GM04503 (cell line): ENCODE results near the gene MTMR12.
"Not testable (repeated sequence)": the region's sequence is repeated elsewhere in the genome, so short reads cannot be mapped to it uniquely, and the experiment has no call there.

ENCODE experiments used
- DNase-seq: peaks from one replicate; pipeline ENCODE4 v3.0.0-alpha.2; 2012; ENCODE audit warnings: low read depth

The MTMR12 gene

GRCh38 chr5:32297181-32298058 is 15.3 kb downstream of the MTMR12 start:
- no peak for DNase-seq

DNA sequence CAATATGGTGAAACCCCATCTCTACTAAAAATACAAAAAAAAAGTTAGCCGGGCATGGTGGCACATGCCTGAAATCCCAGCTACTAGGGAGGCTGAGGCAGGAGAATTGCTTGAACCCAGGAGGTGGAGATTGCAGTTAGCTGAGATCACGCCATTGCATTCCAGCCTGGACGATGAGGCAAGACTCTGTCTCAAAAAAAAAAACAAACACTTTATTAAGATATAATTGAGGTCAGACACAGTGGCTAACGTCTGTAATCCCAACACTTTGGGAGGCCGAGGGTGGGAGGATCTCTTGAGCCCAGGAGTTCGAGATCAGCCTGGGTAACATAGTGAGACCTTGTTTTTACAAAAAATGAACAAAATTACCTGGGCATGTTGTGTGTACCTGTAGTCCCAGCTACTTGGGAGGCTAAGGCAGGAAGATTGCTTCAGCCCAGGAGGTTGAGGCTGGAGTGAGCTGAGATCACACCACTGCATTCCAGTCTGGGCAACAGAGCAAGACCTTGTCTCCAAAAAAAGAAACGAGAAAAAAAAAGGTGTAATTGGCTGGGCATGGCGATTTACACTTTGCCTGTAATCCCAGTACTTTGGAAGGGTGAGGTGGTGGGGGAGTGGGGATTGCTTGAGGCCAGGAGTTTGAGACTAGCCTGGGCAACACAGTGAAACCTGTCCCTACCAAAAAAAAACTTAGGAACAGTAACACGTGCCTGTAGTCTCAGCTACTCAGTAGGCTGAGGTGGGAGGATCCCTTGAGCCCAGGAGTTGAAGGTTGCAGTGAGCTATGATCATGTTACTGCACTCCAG is 16.6 kb downstream of the MTMR12 start:
- not testable (repeated sequence) for DNase-seq

DNA sequence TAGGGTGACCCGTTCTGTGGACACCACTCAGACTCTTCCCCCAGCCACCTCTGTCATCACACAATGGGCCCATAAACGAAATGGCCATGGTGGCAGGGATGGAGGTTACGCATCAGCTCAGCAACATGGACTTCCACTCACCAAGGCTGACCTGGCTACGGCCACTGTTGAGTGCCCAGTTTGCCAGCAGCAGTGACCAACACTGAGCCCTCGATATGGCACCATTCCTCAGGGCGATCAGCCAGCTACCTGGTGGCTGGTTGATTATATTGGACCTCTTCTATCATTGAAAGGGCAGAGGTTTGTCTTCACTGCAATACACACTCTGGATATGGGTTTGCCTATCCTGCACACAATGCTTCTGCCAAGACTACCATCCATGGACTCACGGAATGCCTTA is 21.1 kb downstream of the MTMR12 start:
- no peak for DNase-seq

DNA sequence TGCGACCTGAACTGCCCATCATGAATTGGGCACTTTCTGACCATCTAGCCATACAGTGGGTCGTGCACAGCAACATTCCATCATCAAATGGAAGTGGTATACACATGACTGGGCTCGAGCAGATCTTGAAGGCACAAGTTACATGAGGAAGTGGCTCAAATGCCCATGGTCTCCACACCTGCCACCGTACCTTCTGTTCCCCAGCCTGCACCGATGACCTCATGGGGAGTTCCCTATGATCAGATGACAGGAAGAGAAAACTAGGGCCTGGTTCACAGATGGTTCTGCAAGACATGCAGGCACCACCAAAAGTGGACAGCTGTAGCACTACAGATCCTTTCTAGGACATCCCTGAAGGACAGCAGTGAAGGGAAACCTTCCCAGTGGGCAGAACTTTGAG is 21.8 kb downstream of the MTMR12 start:
- DNase-seq, result no peak

GRCh38 chr5:32290501-32290900 is 22.2 kb downstream of the MTMR12 start:
- DNase-seq, result not testable (repeated sequence)

DNA sequence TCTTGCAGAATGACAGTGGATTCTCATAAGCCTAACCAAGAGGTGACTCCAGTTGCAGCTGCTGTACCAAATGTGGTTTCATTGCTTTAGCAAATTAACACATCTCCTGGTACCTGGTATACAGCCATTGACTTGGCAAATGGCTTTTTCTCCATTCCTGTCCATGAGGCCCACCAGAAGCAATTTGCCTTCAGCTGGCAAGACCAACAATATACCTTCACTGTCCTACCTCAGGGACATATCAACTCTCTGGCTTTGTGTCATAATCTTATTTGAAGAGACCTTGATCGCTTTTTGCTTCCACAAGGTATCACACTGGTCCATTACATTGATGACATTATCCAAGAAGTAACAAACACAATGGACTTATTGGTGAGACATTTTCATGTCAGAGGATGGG is 22.8 kb downstream of the MTMR12 start:
- not testable (repeated sequence) for DNase-seq

DNA sequence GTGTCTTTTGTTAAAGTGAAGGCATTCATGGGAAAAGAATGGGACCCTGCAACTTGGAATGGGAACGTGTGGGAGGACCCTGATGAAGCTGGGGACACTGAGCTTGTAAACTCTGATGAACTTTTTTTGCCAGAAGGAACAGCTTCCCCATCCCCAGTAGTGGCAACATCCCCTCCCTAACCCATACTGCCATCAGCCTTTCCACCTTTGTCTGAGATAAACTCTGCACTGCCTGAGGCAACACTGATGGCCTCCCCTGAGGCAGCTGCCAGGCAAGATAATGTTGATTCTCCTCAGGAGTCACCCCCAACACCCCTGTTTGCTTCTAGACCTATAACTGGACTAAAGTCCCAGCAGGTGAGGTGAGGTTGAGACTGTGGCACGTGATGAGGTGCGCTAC is 24.6 kb downstream of the MTMR12 start:
- DNase-seq, result not testable (repeated sequence)

GRCh38 chr5:32287525-32287924 is 25.2 kb downstream of the MTMR12 start:
- DNase-seq, result not testable (repeated sequence)

GRCh38 chr5:32285510-32286138 is 27.1 kb downstream of the MTMR12 start:
- no peak for DNase-seq

- DNase-seq, result no peak
Observed at GRCh38 chr5:32283539-32284377, 29.0 kb downstream of the MTMR12 start.

- no peak for DNase-seq
Observed at GRCh38 chr5:32283061-32283460, 29.7 kb downstream of the MTMR12 start.

DNA sequence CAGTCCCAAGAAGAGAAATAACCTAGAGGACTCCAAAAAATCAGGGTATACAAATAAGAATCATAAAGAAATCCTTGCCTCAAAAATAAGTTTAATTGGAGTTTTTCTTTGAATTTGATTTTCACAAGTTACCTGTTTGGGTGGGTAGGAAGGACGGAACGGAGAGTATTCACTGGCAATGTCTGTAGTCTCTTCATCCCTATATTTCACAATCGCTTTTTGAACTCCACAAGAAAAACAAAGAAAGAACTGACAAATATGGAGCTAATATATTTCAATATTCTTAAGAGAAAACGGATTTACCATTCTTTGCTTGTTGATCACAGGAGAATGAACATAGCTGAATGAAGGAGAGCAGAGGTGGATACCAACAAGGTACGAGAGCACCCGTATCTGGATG is 30.1 kb downstream of the MTMR12 start:
- DNase-seq, result no peak

DNA sequence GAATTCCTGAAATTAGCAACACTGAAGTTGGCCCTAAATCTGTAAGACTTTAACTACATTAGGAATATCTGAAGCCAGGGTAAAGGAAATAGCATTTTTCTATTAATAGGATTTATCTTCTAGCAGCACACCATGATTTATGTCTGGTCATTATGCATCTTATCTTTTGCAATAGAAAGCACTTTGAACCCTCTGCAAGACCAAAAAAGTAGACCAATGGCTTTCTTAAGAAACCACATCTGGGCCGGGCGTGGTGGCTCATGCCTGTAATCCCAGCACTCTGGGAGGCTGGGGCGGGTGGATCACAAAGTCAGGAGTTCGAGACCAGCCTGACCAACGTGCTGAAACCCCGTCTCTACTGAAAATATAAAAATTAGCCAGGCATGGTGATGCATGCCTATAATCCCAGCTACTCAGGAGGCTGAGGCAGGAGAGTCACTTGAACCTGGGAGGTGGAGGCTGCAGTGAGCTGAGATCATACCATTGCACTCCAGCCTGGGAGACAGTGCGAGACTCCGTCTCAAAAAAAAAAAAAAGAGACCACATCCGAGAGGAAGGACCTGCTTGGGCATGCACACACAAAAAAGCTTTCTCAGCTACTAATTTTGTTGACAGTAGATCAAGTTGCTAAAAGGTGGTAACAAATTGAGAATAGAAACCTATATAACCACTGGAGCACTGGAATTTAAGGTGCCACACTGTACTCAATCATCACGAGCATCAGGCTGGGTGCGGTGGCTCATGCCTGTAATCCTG is 31.2 kb downstream of the MTMR12 start:
- not testable (repeated sequence) for DNase-seq

- DNase-seq, result no peak
Observed at GRCh38 chr5:32280656-32281081, 32.1 kb downstream of the MTMR12 start.

DNA sequence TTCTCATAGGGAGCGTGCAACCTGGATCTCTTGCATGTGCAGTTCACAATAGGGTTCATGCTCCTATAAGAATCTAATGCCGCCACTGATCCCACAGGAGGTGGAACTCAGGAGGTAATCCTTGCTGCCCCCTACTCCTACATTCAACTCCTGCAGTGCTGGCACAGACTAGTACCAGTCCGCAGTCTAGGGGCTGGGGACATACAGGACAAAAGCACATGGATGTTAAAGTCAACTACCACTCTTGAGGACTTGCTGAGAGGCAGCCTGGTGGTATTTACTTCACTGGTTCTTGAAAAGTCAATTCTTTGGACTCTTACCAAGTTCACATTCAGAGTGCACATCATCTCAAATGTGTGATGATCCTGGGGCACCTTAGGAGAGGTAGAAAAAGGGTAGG is 33.0 kb downstream of the MTMR12 start:
- no peak for DNase-seq

DNA sequence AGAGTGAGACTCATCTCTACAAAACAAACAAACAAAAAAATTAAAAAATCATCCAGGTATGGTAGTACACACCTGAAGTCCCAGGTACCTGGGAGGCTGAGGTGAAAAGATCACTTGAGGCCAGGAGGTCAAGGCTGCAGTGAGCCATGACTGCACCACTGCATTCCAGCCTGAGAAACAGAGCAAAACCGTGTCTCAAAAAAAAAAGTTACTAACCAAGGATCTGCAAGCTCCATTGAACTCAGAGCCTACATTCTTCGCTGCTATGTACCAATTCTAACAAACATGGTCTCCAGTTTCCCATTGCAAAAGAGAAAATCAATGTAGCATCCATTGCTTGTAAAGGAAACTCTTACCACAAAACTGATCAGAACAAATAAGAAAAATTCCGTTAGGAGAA is 33.5 kb downstream of the MTMR12 start:
- DNase-seq, result no peak

- no peak for DNase-seq
Observed at GRCh38 chr5:32278406-32278805, 34.3 kb downstream of the MTMR12 start.

DNA sequence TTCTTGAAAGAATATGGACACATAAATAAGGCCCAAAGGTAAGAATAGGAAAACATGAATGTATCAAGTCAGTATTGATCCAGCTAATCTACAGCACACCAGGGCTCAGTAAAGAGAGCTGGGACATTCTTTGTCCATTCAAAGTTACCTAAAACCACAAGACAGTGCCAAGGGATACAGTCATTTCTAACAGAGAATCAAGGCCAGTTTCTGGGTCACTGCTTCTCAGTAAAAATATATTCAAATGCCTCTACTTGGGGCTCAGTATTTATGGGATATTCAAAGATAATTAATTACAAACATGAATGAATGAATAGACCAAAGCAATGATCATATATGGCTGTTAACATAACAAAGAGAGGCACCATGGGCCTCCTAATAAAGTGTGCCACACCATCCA is 34.9 kb downstream of the MTMR12 start:
- DNase-seq, result no peak

DNA sequence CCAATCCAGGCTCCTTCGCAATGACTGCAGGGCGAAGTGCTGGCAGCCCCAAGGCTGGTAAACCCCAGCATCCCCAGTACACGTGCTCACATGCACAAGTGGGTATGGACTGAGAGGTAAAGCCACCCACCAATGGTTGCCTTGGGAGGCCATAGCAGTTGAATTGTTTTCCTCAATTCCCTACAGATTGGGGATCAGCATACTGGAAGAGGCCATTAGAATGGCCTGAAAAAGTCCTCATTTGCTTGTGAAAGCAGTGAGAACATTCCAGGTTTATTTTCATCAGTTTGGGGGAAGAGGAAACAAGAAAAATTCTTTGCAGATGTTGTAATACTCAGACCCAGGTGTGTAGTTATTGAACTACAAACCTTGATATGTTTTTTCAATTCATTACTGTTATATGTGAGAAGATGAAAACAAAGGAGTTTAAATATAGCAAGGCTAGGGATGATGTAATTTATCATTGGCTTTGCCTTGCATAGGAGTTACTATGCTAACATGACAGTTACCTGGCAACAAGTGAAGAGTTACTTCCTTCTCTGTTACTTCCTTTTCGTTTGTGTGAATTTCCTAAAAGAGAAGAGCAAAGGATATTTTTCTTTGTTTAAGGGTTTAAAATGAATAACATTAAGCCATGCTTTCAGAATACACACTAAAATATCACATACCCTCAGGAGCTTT is 36.4 kb downstream of the MTMR12 start:
- no peak for DNase-seq

GRCh38 chr5:32275396-32275741 is 37.4 kb downstream of the MTMR12 start:
- DNase-seq, result no peak
